Parathyroid adenoma (tissue), 2 donors: ENCODE results near the gene TTC24.
"Not testable (repeated sequence)": the region's sequence is repeated elsewhere in the genome, so short reads cannot be mapped to it uniquely, and the experiment has no call there.

Experiments
- H2AFZ ChIP-seq: fragments of 300-600 bp; sonication (generic); one replicate; pipeline ENCODE4 v1.7.0; 2017; ENCODE audit warnings: antibody characterized with exemption, mild to moderate bottlenecking
- H3K27ac ChIP-seq: fragments of 300-600 bp; sonication (generic); one replicate; pipeline ENCODE4 v1.7.0; 2017
- H3K27me3 ChIP-seq: fragments of 300-600 bp; sonication (generic); one replicate; pipeline ENCODE4 v1.7.0; 2017; ENCODE audit warnings: low read length; ENCODE audit not compliant: control insufficient read depth, insufficient read depth
- H3K36me3 ChIP-seq: fragments of 300-600 bp; sonication (generic); one replicate; pipeline ENCODE4 v1.7.0; 2017; ENCODE audit warnings: low read length; ENCODE audit not compliant: control insufficient read depth, insufficient read depth
- H3K4me1 ChIP-seq: fragments of 300-600 bp; sonication (generic); one replicate; pipeline ENCODE4 v1.7.0; 2017; ENCODE audit warnings: control low read depth
- H3K4me2 ChIP-seq: fragments of 300-600 bp; sonication (generic); one replicate; pipeline ENCODE4 v1.7.0; 2017; ENCODE audit warnings: low read length
- H3K4me3 ChIP-seq: fragments of 300-600 bp; sonication (generic); one replicate; pipeline ENCODE4 v1.7.0; 2017; ENCODE audit warnings: low read depth, low read length
- H3K79me2 ChIP-seq: fragments of 300-600 bp; sonication (generic); one replicate; pipeline ENCODE4 v1.7.0; 2017; ENCODE audit warnings: control low read depth
- H3K9ac ChIP-seq: fragments of 300-600 bp; sonication (generic); one replicate; pipeline ENCODE4 v1.7.0; 2017; ENCODE audit warnings: mild to moderate bottlenecking
- H3K9me3 ChIP-seq: fragments of 300-600 bp; sonication (generic); one replicate; pipeline ENCODE4 v1.7.0; 2017; ENCODE audit warnings: low read length; ENCODE audit not compliant: control insufficient read depth
- TF ChIP-seq, protein P1 (sequence below): fragments of 300-600 bp; sonication (generic); IDR thresholded peaks from one replicate; pipeline ENCODE4 v1.7.0; 2017; ENCODE audit warnings: antibody characterized with exemption, mild to moderate bottlenecking
- donor health status: primary hyperparathyroidism.

Gene TTC24

DNA sequence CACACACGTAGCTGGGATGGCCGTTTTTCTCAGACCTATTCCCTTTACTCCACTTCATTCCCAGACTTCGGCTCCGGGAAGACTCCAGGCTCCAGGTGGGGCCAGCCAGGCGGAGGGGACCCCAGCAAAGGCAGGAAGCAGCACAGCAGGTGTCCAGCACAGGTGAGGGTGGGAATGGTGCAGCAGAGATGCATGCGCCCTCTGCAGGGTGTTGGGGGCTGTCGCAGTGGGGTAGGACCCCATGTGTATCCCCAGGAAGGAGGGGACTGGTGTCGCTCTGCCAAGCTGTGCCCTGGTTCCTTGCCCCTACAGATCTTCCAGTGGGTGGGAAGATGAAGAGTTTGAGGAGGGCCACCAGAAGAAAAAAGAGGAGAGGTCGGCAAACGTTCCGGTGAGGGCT is 5.3 kb downstream of the TTC24 start:
- TF ChIP-seq, protein P1, sequence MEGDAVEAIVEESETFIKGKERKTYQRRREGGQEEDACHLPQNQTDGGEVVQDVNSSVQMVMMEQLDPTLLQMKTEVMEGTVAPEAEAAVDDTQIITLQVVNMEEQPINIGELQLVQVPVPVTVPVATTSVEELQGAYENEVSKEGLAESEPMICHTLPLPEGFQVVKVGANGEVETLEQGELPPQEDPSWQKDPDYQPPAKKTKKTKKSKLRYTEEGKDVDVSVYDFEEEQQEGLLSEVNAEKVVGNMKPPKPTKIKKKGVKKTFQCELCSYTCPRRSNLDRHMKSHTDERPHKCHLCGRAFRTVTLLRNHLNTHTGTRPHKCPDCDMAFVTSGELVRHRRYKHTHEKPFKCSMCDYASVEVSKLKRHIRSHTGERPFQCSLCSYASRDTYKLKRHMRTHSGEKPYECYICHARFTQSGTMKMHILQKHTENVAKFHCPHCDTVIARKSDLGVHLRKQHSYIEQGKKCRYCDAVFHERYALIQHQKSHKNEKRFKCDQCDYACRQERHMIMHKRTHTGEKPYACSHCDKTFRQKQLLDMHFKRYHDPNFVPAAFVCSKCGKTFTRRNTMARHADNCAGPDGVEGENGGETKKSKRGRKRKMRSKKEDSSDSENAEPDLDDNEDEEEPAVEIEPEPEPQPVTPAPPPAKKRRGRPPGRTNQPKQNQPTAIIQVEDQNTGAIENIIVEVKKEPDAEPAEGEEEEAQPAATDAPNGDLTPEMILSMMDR = no peak
- H3K4me3 ChIP-seq = no peak overlapping the region
- H3K4me2 ChIP-seq = no peak overlapping the region
- H3K4me1 ChIP-seq = no peaks in the 10 kb centered on the region
- H3K9ac ChIP-seq = no peak overlapping the region
- H3K27me3 ChIP-seq = no peaks in the 10 kb centered on the region
- no peaks in the 10 kb centered on the region for H3K36me3 ChIP-seq
- H3K9me3 ChIP-seq = no peaks in the 10 kb centered on the region
- no peak overlapping the region for H3K27ac ChIP-seq
- no peak overlapping the region for H2AFZ ChIP-seq
- H3K79me2 ChIP-seq = no peaks in the 10 kb centered on the region

DNA sequence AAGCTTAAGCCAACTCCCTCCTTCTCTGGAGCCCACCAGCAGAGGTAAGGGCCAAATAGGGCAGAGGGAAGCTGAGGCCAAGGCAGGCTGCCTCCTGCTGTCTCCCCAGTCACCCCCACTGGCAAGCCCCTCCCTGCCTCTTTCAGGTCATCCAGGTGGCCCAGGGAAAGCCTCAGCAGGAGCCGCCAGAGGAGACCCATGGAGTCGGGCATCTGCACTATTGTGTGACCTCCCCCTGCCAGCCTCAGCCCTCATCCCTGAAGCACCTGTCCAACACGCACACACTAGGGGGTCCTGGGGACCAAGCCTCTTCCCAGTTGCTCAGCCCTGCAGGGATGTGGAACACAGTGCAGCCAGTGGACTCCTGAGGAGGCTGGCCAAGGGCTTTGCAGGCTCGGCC is 6.8 kb downstream of the TTC24 start:
- Histone ChIP-seq H3K4me2 (no peak overlapping the region), H3K79me2 (no peaks in the 10 kb centered on the region), H2AFZ (no peak overlapping the region), H3K4me3 (no peak overlapping the region), H3K9me3 (no peaks in the 10 kb centered on the region), H3K27ac (no peak overlapping the region), H3K36me3 (no peaks in the 10 kb centered on the region), H3K27me3 (no peaks in the 10 kb centered on the region), H3K4me1 (peaks cover 4% of the 10 kb centered on the region), H3K9ac (no peak overlapping the region)
- TF ChIP-seq, protein P1 = no peak

DNA sequence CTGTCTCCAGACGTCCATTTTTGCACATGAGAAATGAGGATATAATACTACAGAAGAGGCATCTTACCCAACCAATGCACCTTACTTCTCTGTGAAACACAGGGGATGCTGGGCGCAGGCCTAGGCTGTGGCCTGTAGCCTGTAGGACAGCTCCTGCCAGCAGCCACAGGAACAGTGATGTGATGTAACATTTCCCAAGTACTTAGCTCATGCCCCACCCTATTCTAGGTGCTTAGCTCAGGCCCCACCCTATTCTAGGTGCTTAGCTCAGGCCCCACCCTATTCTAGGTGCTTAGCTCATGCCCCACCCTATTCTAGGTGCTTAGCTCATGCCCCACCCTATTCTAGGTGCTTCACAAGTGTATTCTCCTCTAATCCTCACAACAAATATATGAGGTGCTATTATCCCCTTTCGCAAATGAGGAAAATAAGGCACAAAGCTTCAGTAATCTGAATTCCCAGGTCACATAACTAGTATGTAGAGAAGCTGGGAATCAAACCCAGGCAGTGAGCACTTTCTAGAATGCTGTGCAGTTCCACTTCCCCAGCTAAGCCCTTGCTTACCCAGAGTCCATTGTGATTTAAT is 7.5 kb downstream of the TTC24 start:
- no peaks in the 10 kb centered on the region for H3K27me3 ChIP-seq
- H3K79me2 ChIP-seq = no peaks in the 10 kb centered on the region

DNA sequence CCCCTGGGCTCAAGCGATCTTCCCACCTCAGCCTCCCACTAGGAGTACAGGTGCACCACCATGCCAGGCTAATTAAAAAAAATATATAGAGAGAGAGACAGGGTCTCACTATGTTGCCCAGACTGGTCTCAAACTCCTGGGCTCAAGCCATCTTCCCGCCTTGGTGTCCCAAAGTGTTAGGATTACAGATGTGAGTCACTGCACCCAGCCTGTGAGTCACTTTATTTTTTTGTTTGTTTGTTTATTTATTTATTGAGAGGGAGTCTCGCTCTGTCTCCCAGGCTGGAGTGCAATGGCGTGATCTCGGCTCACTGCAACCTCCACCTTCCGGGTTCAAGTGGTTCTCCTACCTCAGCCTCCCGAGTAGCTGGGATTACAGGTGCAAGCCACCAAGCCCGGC is 8.4 kb downstream of the TTC24 start:
- H3K27ac ChIP-seq, H3K27me3 ChIP-seq, H3K36me3 ChIP-seq, H3K9me3 ChIP-seq, H3K79me2 ChIP-seq, H3K9ac ChIP-seq, H3K4me1 ChIP-seq, H2AFZ ChIP-seq, H3K4me3 ChIP-seq, H3K4me2 ChIP-seq: not testable (repeated sequence)

More for the DNA sequence above, 7.5 kb downstream of the TTC24 start:
- TF ChIP-seq, protein P1 = no peak
- no peaks in the 10 kb centered on the region for H3K9me3 ChIP-seq
- no peak overlapping the region for H3K9ac ChIP-seq
- H3K27ac ChIP-seq = no peak overlapping the region
- H2AFZ ChIP-seq = no peak overlapping the region
- H3K4me2 ChIP-seq = no peak overlapping the region
- H3K4me1 ChIP-seq = peaks cover 4% of the 10 kb centered on the region
- H3K4me3 ChIP-seq = no peak overlapping the region
- H3K36me3 ChIP-seq = no peaks in the 10 kb centered on the region

DNA sequence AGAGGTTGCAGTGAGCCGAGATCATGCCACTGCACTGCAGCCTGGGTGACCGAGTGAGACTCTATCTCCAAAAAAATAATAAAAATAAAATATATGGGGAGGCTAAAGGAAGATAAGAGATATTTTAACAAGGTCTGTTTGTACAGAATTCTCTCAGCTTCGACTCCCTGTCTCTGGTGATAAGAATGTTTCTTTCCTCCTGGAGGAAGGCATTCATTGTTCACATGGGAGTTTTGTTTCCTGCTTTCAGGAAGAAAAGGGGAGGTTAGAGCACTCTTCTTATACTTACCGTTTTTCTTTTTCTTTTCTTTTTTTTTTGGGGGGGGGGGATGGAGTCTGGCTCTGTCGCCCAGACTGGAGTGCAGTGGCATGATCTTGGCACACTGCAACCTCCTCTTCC is 10.0 kb downstream of the TTC24 start:
- Histone ChIP-seq H3K9me3 (no peaks in the 10 kb centered on the region), H3K36me3 (no peaks in the 10 kb centered on the region), H3K27ac (no peak overlapping the region), H3K4me2 (no peak overlapping the region), H3K27me3 (no peaks in the 10 kb centered on the region), H3K79me2 (no peaks in the 10 kb centered on the region), H3K4me3 (no peak overlapping the region), H3K4me1 (peaks cover 4% of the 10 kb centered on the region), H3K9ac (no peak overlapping the region), H2AFZ (no peak overlapping the region)
- TF ChIP-seq, protein P1 = no peak
